ENCODE measurements around the gene CDH13.

DNA sequence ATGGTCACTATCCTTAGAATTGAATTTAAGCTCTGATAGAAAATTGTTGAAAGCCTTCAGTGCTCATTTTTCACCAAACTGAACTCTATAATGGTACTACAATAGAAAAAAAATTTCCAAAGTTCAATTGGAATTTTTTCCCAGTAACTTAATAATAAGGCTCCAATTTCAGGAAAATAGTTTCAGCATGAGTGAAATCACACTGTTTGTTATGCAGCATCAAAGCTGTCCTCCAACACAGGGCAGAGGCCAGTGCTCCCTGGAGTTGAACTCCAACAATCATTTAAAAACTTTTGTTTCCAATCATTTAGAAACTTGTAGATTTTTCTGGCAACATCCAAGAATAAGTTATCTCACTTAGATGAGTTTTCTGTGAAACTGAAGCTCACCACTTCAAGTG is 1077.9 kb downstream of the CDH13 start:
- TF ChIP-seq, protein P1, sequence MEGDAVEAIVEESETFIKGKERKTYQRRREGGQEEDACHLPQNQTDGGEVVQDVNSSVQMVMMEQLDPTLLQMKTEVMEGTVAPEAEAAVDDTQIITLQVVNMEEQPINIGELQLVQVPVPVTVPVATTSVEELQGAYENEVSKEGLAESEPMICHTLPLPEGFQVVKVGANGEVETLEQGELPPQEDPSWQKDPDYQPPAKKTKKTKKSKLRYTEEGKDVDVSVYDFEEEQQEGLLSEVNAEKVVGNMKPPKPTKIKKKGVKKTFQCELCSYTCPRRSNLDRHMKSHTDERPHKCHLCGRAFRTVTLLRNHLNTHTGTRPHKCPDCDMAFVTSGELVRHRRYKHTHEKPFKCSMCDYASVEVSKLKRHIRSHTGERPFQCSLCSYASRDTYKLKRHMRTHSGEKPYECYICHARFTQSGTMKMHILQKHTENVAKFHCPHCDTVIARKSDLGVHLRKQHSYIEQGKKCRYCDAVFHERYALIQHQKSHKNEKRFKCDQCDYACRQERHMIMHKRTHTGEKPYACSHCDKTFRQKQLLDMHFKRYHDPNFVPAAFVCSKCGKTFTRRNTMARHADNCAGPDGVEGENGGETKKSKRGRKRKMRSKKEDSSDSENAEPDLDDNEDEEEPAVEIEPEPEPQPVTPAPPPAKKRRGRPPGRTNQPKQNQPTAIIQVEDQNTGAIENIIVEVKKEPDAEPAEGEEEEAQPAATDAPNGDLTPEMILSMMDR (IDR thresholded peaks at IDR 0.05), result no peak
- TF ChIP-seq POLR2A (IDR thresholded peaks at IDR 0.05), result no peak

Data from adrenal gland (tissue), 5 donors.